ENCODE results near the gene OR2T35.
"Not testable (repeated sequence)": the region's sequence is repeated elsewhere in the genome, so short reads cannot be mapped to it uniquely, and the experiment has no call there.

Gene OR2T35, protein sequence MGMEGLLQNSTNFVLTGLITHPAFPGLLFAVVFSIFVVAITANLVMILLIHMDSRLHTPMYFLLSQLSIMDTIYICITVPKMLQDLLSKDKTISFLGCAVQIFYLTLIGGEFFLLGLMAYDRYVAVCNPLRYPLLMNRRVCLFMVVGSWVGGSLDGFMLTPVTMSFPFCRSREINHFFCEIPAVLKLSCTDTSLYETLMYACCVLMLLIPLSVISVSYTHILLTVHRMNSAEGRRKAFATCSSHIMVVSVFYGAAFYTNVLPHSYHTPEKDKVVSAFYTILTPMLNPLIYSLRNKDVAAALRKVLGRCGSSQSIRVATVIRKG

DNA sequence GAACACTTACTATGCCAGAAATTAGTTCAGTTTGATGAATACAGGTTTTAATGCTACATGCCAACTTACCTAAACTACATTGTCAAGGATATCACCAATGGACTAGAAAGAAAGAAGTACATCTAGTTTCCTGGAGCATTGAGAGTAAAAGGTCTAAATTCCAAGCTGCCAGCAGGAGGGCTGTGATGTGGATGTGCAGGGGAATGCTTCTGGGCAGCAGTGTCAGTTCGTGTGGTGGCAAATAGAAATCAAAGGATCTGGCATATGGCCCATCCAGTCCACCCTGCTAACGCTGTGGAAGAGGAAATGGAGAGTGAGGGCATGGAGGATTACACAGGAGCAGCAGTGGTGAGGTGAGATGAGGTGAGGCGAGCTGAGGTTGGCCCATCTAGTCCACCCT, at the start of gene OR2T35:
OR2T35 (minus strand) TSS at position 101 of the 400 bp plus-strand sequence. CDS start 6,020 bp downstream, outside the sequence.
- not testable (repeated sequence) for DNase-seq

DNA sequence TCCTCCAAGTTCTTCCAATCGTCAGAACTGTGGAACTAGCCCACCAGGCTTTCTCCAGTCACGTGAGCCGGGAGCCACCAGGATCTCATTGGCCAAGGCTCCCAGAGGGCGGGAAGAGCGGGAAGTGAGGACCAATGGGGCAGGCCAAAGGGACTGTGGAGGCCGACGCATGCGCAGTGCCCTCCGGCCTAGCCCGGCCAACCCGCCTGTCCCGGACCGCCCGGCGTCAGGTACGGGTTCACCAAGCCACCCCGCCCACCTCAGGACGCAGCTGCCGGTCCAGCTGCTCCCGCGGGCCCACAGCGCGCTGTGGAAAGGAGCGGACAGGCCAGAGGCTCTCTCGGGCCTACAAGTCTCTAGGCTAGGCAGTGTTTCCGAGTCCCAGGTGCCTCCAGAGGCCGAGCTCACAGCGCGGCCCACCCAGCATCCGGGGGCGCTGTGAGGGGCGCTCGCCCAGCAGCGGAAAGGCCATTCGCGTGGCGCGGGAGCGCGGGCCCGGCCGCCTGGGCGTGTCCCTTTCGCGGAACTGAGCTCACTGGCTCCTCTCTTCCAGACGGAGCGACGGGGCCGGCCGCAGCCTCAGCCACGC, 46.6 kb upstream of the OR2T35 start:
- no peak for DNase-seq

DNA sequence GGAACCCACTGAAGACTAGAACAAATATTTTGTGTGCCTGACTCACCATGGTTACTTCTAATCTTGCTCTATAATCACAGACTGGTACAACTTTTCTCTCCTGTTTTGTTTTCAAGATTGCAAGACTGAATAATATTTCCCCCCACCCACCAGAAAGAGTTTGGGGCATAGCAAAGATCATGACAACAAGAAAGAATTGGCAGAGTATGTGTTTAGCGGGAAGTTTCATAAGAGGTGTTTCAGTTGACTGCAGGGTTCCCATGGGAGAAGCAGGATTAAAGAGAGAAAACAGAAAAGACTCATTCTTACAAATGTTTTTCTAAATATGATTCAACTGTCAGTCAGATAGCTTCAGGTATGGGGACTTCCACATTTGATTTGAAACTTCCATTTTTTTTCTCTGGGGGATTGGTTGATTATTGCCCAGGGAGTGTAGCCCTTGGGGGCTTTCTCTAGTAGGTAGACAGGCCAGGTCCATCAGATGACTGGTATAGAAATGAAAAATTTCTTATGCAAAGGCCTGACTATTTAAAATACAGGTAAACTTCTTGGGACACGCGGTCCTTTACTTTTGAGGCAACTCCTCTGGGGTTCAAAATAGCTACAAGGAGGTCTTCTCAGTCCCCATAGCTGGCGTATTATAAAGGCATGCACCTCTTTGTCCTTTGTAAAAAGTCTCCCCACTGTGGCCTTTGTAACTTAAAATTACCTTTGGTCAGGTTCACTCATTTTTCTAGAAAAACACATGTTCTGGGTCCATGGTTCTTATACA, 43.6 kb upstream of the OR2T35 start:
- DNase-seq = no peak

DNA sequence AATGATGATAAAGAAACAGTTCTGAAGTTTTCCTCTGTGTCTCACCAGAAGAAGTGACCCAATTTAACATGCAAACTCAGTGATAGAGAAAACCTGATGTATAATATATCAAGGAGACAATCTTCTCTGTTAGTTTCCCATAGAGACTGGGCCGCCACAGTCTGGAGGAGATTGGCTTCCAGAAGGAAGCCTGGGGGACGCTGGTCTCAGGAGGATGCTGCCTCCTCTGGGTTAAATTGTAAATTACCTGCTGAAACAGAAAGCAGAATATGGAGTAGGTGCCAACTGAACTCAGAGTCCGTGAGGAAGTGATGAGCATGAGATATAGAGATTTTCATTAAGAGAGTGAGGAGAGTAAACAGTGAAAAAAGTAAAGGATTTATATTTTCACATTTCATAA, 41.7 kb upstream of the OR2T35 start:
- peak; percentile 23 for DNase-seq

DNA sequence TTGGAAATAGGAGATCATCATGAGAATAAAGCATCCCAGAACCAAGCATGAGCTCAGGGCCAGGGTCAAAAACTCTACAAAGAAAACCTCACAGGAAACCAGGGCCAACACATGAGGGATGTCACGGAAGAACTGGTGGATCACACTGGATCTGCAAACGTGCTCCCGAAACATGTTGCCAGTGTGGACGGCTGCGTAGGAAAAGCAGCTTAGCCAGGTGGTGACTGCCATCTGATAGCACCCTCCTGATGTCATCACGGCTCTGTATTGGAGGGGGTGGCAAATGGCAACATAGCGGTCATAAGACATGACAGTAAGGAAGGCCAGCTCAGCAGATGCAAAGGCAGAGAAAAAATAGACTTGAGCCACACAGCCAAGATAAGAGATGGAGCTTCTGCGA, 36.6 kb upstream of the OR2T35 start:
- DNase-seq = no peak

DNA sequence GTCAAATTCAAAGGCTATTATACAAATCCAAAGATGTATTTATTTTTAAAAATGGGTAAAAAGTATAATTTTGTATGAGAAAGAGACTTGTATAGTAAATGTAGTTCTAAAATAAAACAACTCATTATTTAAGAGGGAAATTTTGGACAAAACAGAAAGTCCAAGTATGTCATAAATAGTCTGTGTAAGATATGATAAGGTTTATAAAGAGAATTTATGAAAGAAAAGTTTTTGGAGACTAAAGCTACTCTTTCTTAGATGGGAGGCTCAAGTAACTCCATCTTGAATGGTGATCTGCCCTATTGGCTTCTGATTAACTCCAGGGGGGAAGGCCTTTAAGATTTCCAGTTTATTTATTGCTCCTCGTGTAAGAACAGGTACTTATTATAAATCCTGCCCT, 24.9 kb upstream of the OR2T35 start:
- no peak for DNase-seq

DNA sequence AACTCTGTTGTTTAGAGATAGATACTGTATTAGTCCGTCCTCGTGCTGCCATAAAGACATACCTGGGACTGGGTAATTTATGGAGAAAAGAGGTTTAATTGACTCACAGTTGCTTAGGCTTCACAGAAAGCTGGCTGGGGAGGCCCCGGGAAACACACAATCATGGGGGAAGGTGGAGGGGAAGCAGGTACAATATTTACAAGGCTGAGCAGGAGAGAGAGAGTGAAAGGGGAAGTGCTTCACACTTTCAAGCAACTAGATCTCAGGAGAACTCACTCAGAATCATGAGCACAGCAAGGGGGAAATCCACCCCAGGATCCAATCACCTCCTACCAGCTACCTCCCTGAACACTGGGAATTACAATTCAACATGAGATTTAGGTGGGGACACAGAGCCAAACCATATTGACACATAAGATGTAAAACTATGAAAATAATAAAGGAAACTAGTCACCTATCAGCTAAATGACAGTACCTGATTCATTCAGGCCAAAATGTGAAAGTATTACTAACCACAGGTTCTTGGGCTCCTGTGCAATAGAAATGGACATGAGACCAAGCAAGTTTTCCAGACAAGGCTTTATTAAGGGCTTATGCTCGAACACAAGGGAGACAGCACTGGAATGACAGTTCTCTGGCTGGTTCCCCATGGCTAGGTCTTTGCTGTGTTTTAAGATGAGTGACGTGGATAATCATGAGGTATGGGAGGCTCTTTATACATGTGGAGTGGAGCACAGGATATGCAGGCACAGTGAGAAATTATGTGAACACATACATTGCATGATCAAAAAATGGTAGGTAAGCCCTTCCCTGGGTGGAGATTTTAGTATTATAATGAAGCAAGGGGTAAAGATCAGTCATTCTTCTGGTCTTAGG, 18.6 kb upstream of the OR2T35 start:
- not testable (repeated sequence) for DNase-seq

DNA sequence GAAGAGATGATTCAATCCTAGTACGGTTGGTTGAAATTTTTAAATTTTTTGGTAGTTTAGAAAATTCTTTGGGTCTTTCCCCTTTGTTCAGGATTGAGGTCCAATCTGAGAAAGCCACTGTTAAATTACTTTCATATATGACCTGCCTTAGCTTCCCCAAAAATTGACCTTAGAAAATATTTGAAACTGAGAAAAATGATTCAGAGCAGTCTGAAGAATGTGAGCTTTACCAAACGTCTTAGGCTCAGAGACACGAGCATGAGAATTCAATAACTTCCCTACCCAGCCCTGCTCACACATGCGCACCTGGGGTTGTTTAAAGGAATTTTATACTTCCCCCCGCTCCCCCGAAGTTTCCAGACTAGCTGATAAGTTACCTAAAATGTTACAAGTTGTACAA, 11.7 kb upstream of the OR2T35 start:
- not testable (repeated sequence) for DNase-seq

DNA sequence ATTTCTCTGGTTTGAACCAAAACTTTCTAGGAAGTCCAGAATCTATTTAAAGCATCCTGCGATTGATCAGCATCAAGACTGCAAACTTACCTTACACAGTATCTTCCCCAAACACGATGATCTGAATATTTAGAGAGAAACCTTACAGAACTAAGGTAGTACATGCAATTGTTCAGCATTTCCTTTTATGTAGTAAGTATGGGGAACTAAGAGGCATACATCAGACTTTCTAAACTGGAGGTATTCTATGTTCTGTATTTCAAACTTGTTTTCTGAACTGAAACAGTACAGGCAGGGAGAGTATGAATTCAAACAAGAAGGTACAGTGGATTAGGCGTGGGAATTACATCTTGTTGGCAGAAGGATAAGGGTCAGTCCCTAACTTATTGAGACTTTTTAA, 10.3 kb upstream of the OR2T35 start, which contains the start of gene OR2T27:
OR2T27 (minus strand) TSS at position 175 of the 400 bp plus-strand sequence. CDS start 4,644 bp downstream, outside the sequence.
- DNase-seq = not testable (repeated sequence)

DNA sequence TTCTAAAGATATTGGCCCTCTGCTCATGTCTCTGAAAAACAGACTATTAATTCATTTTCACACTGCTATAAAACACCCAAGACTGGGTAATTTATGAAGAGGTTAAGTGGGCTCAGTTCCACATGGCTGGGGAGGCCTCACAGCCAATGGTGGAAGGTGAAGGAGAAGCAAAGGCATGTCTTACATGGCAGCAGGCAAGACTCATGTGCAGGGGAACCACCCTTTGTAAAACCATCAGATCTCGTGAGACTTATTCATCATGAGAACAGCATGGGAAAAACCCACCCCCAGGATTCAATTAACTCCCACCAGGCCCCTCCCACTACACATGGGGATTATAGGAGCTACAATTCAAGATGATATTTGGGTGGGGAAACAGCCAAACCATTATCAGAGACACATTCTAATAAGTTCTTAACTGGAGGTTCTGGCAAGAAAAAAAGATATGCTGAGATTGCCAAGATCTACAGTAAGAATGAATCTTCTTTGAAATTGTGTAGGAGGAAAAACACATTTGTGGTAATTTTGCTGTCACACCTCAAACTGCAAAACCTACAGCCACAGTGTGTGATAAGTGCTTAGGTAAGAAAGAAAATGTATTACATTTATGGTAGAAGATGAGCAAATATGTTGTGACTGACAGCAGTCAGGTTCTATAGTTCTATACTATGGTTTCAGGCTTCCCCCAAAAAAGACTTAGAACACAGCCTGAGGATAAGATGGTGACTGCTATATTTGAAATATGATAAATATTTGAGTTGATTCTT, 3.9 kb upstream of the OR2T35 start:
- DNase-seq = not testable (repeated sequence)

DNA sequence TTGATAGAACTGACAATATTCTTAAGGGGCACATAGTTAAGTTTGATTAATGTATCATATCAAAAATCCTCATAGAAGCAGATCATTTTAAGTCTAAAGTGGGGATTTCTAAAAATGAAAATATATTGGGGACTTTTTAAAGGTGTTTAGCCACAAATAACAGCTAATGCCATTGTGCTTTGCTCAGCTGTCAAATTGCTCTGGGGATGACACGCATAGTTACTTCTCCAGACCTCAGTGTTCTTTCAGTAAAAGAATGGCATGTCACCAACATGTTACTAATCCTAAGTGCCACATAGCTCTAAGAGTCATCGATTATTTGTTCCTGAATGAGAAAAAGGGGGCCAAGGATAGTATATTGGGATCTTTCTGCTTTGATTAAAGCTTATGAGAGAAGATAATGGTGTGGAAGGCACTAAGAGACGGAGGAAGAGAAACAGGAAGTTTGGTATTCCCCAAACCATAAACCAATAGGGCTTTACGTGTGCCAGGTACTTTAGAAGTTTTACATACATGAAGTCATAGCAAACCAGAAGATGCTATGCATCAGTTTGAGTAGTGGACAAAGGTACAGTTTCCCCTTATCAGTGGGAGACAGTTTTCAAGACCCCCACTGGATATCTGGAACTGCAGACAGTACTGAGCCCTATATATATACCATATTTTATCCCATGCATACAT, 2.0 kb downstream of the OR2T35 start:
- DNase-seq = not testable (repeated sequence)

DNA sequence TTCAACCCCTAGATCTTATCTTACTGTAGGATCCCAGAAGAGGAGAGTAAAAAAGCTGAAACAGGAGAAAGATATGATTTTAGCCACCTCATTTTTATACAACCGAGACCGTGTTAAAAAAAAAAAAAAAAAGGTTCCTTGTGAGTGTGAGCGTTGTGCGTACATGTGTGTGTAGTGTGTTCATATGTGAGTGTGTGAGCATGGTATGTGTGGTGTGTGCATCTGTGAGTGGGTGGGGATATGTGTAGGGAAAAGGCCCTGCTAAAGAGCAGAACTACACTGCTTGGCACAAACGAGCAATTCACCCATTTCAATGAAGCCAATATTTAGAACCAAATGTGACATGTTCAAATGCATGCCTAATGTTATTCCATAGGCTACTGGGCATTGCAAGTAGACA, 3.5 kb downstream of the OR2T35 start:
- DNase-seq = not testable (repeated sequence)

DNA sequence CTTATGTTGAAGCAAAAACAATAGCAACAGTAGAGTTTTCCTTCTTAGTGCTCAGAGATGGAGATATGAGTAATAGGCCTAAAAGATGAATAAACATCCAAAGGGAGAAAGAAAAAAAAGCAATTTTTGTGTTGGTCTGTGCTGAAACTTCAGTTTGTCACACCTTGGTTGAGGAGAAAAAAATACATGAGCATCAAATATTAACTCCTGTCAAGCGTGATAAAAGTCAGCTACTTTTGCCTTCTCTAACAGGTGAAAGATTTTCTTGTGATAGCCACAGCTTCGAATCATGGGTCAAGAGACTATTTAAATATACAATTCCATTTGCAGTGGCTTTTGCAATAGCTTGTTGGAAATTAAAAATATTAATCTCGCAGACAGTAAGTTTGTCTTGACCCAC, 4.2 kb downstream of the OR2T35 start:
- not testable (repeated sequence) for DNase-seq

DNA sequence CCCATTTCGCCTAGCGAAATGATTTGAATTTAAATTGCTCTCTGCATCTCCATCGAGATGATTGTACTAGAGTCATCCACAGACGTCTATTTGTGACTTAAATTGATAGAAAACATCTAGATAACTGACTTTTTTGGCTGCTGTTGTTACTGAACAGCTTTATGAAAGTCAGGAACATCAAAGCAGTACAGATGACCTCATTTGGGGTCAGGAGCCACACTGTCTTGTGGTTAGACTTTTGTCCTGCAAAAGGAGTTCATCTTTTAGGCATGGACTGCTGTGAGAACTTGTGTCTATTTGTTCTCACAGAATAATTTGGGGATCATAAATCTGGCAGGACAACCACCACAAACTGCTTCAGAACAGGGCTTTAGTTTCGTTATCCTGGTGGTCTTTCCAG, 5.4 kb downstream of the OR2T35 start:
- DNase-seq = not testable (repeated sequence)

DNA sequence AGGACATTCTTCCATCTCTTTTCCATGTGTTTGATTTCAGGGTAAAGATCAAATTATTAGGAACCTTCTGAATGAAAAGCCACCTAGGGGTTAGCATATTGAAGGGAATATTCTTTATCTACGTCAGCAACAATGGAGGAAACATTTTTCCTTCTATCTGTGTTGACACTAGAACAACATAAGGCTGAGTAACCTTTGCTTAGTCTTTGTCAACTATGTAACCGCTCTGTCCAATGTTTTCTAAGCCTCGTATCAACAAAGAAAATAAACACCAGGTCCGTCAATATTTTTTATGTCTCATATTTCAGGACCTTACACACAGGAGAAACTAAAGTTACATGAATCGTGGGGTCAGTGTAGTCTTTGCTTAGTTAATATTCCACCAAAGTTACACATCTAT, 8.5 kb downstream of the OR2T35 start:
- DNase-seq = not testable (repeated sequence)

DNA sequence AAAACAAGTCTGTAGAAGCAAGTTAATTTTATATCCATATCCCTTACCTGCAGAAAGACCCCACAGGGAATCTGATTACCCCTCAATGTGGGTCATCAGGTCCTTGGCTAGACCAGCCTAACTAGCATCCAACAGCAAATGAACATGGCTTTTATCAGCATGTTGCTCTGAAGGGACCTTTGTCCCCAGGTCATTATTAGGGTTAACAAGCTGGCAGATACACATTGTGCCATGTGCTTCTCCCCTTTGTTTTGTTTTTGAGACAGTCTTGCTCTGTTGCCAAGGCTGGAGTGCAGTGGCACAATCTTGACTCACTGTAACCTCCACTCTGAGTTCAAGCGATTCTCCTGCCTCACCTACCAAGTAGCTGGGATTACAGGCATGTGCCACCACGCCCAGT, 10.1 kb downstream of the OR2T35 start, which contains the start of gene OR2T11:
OR2T11 (minus strand) TSS at position 101 of the 400 bp plus-strand sequence. CDS start 7,963 bp downstream, outside the sequence.
- DNase-seq = not testable (repeated sequence)

DNA sequence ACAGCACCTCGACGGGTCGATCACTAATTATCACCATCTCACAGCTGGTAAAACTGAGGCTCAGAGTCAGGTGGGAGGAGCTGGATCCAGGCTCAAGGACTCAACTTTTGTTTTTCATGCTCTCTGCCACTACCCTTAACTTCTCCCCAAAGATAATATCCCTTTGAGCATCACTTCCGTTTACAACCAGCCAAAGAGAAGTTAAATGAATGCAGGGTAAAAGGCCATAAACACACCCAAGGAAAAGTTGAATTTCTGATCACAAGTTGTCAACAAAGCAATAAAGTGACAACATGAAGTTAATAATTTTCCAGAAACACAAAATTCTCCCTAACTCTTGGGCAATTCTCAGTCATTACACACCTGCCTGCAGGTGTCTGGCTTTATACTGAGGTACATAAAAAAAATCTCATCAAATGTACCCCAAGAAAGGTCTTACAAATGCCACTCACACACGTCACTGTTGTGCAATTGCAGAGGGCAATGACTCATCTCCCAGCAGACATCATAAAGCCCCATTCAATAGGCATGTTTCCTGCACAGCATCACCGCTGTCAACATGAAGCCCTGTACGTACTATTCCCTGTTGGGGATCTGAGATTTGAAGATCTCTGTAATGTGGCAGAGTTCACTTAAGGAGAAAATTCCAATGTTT, 13.6 kb downstream of the OR2T35 start:
- DNase-seq = peak; percentile 4

DNA sequence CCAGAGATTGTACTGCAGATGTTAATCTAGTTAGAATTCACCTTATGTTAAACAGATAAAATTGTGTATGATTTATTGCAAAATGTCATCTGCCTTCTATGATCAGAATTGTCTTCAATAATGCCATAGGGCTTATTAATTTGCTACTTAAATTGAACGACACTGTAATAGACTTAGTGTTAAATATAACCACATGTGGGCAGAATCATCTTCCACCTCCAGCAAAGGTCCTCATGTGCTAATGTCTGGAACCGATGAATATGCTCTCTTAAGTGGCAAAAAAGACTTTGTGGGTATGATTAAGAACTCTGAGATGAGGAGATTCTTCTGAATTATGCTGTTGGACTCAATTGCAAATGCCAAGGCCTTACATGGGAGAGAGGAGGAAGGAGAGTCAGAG, 14.5 kb downstream of the OR2T35 start:
- DNase-seq = no peak

DNA sequence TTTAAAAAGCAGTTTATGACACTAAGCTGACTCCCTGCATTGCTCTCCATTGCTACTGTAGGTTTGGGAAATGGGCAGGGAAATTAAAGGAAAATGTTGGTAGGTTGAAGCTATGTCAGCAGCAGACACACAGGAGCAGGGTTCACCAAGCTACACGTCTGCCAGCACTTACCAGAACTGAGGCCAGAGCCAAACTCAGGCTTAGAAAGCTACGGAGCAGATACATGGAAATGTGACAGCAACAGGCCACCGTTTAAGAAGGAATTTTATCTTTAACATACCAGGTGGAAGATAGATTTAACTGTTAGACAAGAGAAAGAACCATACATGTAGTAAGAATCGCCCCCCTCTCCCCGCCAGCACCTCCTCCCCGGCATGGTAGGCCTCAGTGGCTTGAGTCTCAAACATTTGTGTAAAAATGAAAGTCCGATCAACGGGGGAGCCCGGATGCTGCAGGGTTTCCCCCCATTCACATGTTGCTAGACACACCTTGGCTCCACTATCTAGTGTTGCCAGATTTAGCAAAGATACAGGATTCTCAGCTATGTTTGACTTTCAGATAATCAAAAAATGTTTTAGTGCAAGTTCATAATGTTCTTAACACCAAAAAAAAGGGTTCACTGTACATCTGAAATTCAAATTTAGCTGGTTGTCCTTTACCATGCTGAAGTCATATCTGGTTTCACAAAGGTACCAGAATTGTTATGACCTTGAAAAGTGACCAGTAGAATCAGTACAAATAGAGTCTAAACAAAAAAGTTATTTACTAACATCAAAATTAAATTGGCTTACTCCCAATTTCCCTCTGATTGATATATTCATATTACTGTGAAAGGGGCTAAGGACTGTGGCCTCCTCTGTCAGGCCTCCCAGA, 16.9 kb downstream of the OR2T35 start:
- no peak for DNase-seq

Measured in activated CD4-positive, alpha-beta T cell treated with anti-CD3 and anti-CD28 coated beads, Interleukin-10, Interleukin-2, amounts not matched to agents 100 ng/mL and 50 ng/mL, durations not matched to agents 16 hours and 8 hours (primary cell).